KMS-11 (cell line): ENCODE results near the gene CMPK1.
A peak's percentile ranks its signal among the peaks of the same experiment; 100 is the strongest.
"Not testable (repeated sequence)": the region's sequence is repeated elsewhere in the genome, so short reads cannot be mapped to it uniquely, and the experiment has no call there.

Source experiments
- H2AFZ ChIP-seq: fragments of 200-600 bp; sonication (generic); 2 replicates; pipeline ENCODE4 v1.6.1; 2016; ENCODE audit warnings: antibody characterized with exemption, mixed run types, low read depth
- H3K27ac ChIP-seq: fragments of 200-600 bp; sonication (generic); 2 replicates; pipeline ENCODE4 v1.6.1; 2016; ENCODE audit warnings: mild to moderate bottlenecking, mixed run types
- H3K27me3 ChIP-seq: fragments of 200-600 bp; sonication (generic); 2 replicates; pipeline ENCODE4 v1.6.1; 2017; ENCODE audit warnings: mild to moderate bottlenecking, low read depth, mixed run types, moderate library complexity; ENCODE audit not compliant: insufficient read depth
- H3K36me3 ChIP-seq: fragments of 200-600 bp; sonication (generic); 2 replicates; pipeline ENCODE4 v1.6.1; 2017; ENCODE audit warnings: mild to moderate bottlenecking, mixed run types; ENCODE audit not compliant: insufficient read depth
- H3K4me1 ChIP-seq: fragments of 200-600 bp; sonication (generic); 2 replicates; pipeline ENCODE4 v1.6.1; 2016; ENCODE audit warnings: mild to moderate bottlenecking, low read depth, mixed run types; ENCODE audit not compliant: poor library complexity, severe bottlenecking
- H3K4me2 ChIP-seq: fragments of 200-600 bp; sonication (generic); 2 replicates; pipeline ENCODE4 v1.7.0; 2016; ENCODE audit warnings: mild to moderate bottlenecking, mixed run types
- H3K4me3 ChIP-seq: fragments of 200-600 bp; sonication (generic); IDR thresholded peaks from 2 replicates; pipeline ENCODE4 v1.6.1; 2017; ENCODE audit warnings: low read depth, low read length, mixed read lengths; ENCODE audit not compliant: insufficient read depth
- H3K79me2 ChIP-seq: fragments of 200-600 bp; sonication (generic); 2 replicates; pipeline ENCODE4 v1.6.1; 2016; ENCODE audit warnings: low read depth, mixed run types; ENCODE audit not compliant: insufficient read depth
- H3K9ac ChIP-seq: fragments of 200-600 bp; sonication (generic); 2 replicates; pipeline ENCODE4 v1.6.1; 2016; ENCODE audit warnings: mild to moderate bottlenecking, mixed run types
- H4K20me1 ChIP-seq: fragments of 200-600 bp; sonication (generic); 2 replicates; pipeline ENCODE4 v1.6.1; 2016; ENCODE audit warnings: mild to moderate bottlenecking, mixed run types; ENCODE audit not compliant: insufficient read depth
- CTCF ChIP-seq: fragments of 200-600 bp; sonication (generic); conservative IDR thresholded peaks from 2 replicates; pipeline ENCODE4 v1.6.1; 2017; ENCODE audit warnings: low read depth, mild to moderate bottlenecking, antibody characterized with exemption, low read length, moderate library complexity, mixed read lengths

Gene CMPK1

GRCh38 chr1:47302472-47302871 is 31.1 kb upstream of the CMPK1 start:
- no peak overlapping the region for H3K4me2 ChIP-seq

GRCh38 chr1:47309427-47309826 is 24.2 kb upstream of the CMPK1 start:
- Histone ChIP-seq H3K4me3 (no peak overlapping the region), H3K36me3 (peaks cover 4% of the 10 kb centered on the region; the same call in 1 of the 2 replicates), H3K4me1 (peaks cover 12% of the 10 kb centered on the region), H4K20me1 (no peaks in the 10 kb centered on the region), H3K79me2 (peaks cover 55% of the 10 kb centered on the region), H2AFZ (no peak overlapping the region), H3K27me3 (no peaks in the 10 kb centered on the region), H3K9ac (no peak overlapping the region), H3K4me2 (no peak overlapping the region), H3K27ac (no peak overlapping the region)
- TF ChIP-seq CTCF = no peak

More at GRCh38 chr1:47302472-47302871, 31.1 kb upstream of the CMPK1 start:
- Histone ChIP-seq H3K9ac (no peak overlapping the region), H3K36me3 (peaks cover 24% of the 10 kb centered on the region), H3K4me3 (no peak overlapping the region), H3K79me2 (no peaks in the 10 kb centered on the region; the same call in 1 of the 2 replicates), H3K27ac (no peak overlapping the region), H3K27me3 (no peaks in the 10 kb centered on the region), H3K4me1 (peaks cover 15% of the 10 kb centered on the region), H2AFZ (no peak overlapping the region), H4K20me1 (no peaks in the 10 kb centered on the region; the same call in 1 of the 2 replicates)
- no peak for TF ChIP-seq CTCF

- 0 out of 2 replicates have a peak, but pooled peaks have one; percentile 17 for TF ChIP-seq CTCF
- H2AFZ ChIP-seq = peak within 1 kb of the TSS; percentile 63
- H3K9ac ChIP-seq = peak within 1 kb of the TSS; percentile 73
- no peaks in the 10 kb centered on the region for H3K27me3 ChIP-seq
- H3K79me2 ChIP-seq = peaks cover 47% of the 10 kb centered on the region
- no peaks in the 10 kb centered on the region; the same call in 1 of the 2 replicates for H3K36me3 ChIP-seq
- peak within 1 kb of the TSS; percentile 98 for H3K4me3 ChIP-seq
- no peaks in the 10 kb centered on the region for H4K20me1 ChIP-seq
- H3K4me1 ChIP-seq = peaks cover 9% of the 10 kb centered on the region
- H3K4me2 ChIP-seq = peak within 1 kb of the TSS; percentile 57
- peak within 1 kb of the TSS; percentile 64 for H3K27ac ChIP-seq
Observed at GRCh38 chr1:47313915-47314664, 19.5 kb upstream of the CMPK1 start, which contains the start of gene STIL. Gene STIL (minus strand): TSS chr1:47314147. CDS start chr1:47310319, 3,828 bp downstream.

- TF ChIP-seq CTCF = no peak
- H3K4me2 ChIP-seq = no peak overlapping the region
- H2AFZ ChIP-seq = no peak overlapping the region
- no peak overlapping the region for H3K4me3 ChIP-seq
- H3K79me2 ChIP-seq = peaks cover 11% of the 10 kb centered on the region
- no peak overlapping the region for H3K9ac ChIP-seq
- no peaks in the 10 kb centered on the region for H4K20me1 ChIP-seq
- H3K27ac ChIP-seq = no peak overlapping the region
- peaks cover 3% of the 10 kb centered on the region for H3K4me1 ChIP-seq
- H3K36me3 ChIP-seq = no peaks in the 10 kb centered on the region
- H3K27me3 ChIP-seq = no peaks in the 10 kb centered on the region
Observed at GRCh38 chr1:47317841-47318240, 15.7 kb upstream of the CMPK1 start.

GRCh38 chr1:47319968-47320367 is 13.6 kb upstream of the CMPK1 start:
- H3K27me3 ChIP-seq, H3K36me3 ChIP-seq, H3K27ac ChIP-seq, H4K20me1 ChIP-seq, H3K4me1 ChIP-seq, H2AFZ ChIP-seq, H3K79me2 ChIP-seq, H3K4me3 ChIP-seq, H3K4me2 ChIP-seq, H3K9ac ChIP-seq: not testable (repeated sequence)
